CD14-positive monocyte (primary cell): ENCODE results near the gene MIA2. TPM values are rescaled to one million over a fixed set of nuclear protein-coding genes. Genes with fewer than 3 reads are reported as not detected.
"Not testable (repeated sequence)": the region's sequence is repeated elsewhere in the genome, so short reads cannot be mapped to it uniquely, and the experiment has no call there.

Source experiments
- DNase-seq, 3 donors: peaks; one replicate each; pipeline ENCODE4 v3.0.0-alpha.2; 2011 to 2022
- H2AFZ ChIP-seq: 2 replicates; pipeline ENCODE4 v1.6.0; 2012; ENCODE audit warnings: mild to moderate bottlenecking, low read depth, low read length, inconsistent platforms; ENCODE audit not compliant: insufficient read depth, poor library complexity, severe bottlenecking
- H3K27ac ChIP-seq, 2 donors: 1 replicate in 1 of 2; 2 replicates in 1 of 2; pipeline ENCODE4 v1.5.1; 2012 to 2013; ENCODE audit warnings: low read length in 2 of 2, control low read depth in 1 of 2, inconsistent platforms in 1 of 2, low read depth in 1 of 2, mild to moderate bottlenecking in 1 of 2
- H3K27me3 ChIP-seq, 2 donors: one replicate each; pipeline versions ENCODE4 v1.6.0 to v1.6.1; 2011 to 2013; ENCODE audit warnings: low read length in 2 of 2; ENCODE audit not compliant: control insufficient read depth in 2 of 2, insufficient read depth in 2 of 2
- H3K36me3 ChIP-seq, 2 donors: replicated peaks in 1 of 2; 1 replicate in 1 of 2; 2 replicates in 1 of 2; pipeline versions ENCODE4 v1.5.1 to v1.6.1; 2012 to 2013; ENCODE audit warnings: low read length in 2 of 2, control low read depth in 1 of 2, inconsistent platforms in 1 of 2, mild to moderate bottlenecking in 1 of 2; ENCODE audit not compliant: insufficient read depth in 2 of 2, control insufficient read depth in 1 of 2
- H3K4me1 ChIP-seq, 2 donors: 1 replicate in 1 of 2; 2 replicates in 1 of 2; pipeline versions ENCODE4 v1.5.1 to v1.6.1; 2012 to 2013; ENCODE audit warnings: low read length in 2 of 2, control low read depth in 1 of 2, inconsistent platforms in 1 of 2, mild to moderate bottlenecking in 1 of 2, moderate library complexity in 1 of 2; ENCODE audit not compliant: insufficient read depth in 2 of 2, control insufficient read depth in 1 of 2
- H3K4me2 ChIP-seq: replicated peaks from 2 replicates; pipeline ENCODE3; 2012; ENCODE audit warnings: low read length, moderate library complexity, mild to moderate bottlenecking; ENCODE audit not compliant: poor library complexity, severe bottlenecking; ENCODE audit errors: extremely low read depth
- H3K4me3 ChIP-seq, 3 experiments: fragments of 200-600 bp in 1 of 3; sonication (generic) in 1 of 3; replicated peaks in 1 of 3; 1 replicate in 2 of 3; 2 replicates in 1 of 3; pipeline ENCODE4 v1.5.1; 2011 to 2013; ENCODE audit warnings: low read length in 3 of 3, mild to moderate bottlenecking in 3 of 3, control low read depth in 2 of 3, low read depth in 2 of 3, inconsistent platforms in 1 of 3, moderate library complexity in 1 of 3
- H3K79me2 ChIP-seq: 2 replicates; pipeline ENCODE4 v1.6.0; 2012; ENCODE audit warnings: mild to moderate bottlenecking, control low read depth, inconsistent platforms, low read length, moderate library complexity; ENCODE audit not compliant: insufficient read depth
- H3K9ac ChIP-seq: 2 replicates; pipeline ENCODE4 v1.6.0; 2017; ENCODE audit warnings: low read length, mild to moderate bottlenecking; ENCODE audit not compliant: insufficient read depth, poor library complexity, severe bottlenecking
- H3K9me3 ChIP-seq, 2 donors: replicated peaks in 1 of 2; 1 replicate in 1 of 2; 2 replicates in 1 of 2; pipeline versions ENCODE4 v1.5.1 to v1.6.1; 2012 to 2013; ENCODE audit warnings: low read length in 2 of 2, control low read depth in 1 of 2; ENCODE audit not compliant: control insufficient read depth in 1 of 2, insufficient read depth in 1 of 2
- H4K20me1 ChIP-seq: 2 replicates; pipeline ENCODE4 v1.6.0; 2012; ENCODE audit warnings: mild to moderate bottlenecking, low read length, control low read depth, moderate library complexity; ENCODE audit not compliant: insufficient read depth
- H3K27ac Mint-ChIP-seq, 7 donors: one replicate each; pipeline ENCODE4 v1.8.0; 2020; ENCODE audit warnings: mild to moderate bottlenecking in 7 of 7, mixed read lengths in 7 of 7, moderate library complexity in 6 of 7, inconsistent platforms in 2 of 7
- H3K27me3 Mint-ChIP-seq, 3 donors: one replicate each; pipeline ENCODE4 v1.8.0; 2021 to 2022; ENCODE audit warnings: low read depth in 3 of 3, mild to moderate bottlenecking in 3 of 3, mixed read lengths in 3 of 3, moderate library complexity in 3 of 3, inconsistent platforms in 1 of 3
- H3K36me3 Mint-ChIP-seq, 2 donors: one replicate each; pipeline ENCODE4 v1.8.0; 2020; ENCODE audit warnings: mixed read lengths in 2 of 2, inconsistent platforms in 1 of 2, mild to moderate bottlenecking in 1 of 2
- H3K4me1 Mint-ChIP-seq: one replicate; pipeline ENCODE4 v1.8.0; 2020; ENCODE audit warnings: mild to moderate bottlenecking, mixed read lengths
- H3K4me3 Mint-ChIP-seq, 2 donors: one replicate each; pipeline ENCODE4 v1.8.0; 2020; ENCODE audit warnings: mild to moderate bottlenecking in 2 of 2, mixed read lengths in 2 of 2, moderate library complexity in 1 of 2
- H3K9me3 Mint-ChIP-seq, 7 donors: one replicate each; pipeline ENCODE4 v1.8.0; 2020 to 2022; ENCODE audit warnings: mixed read lengths in 7 of 7, mild to moderate bottlenecking in 6 of 7, moderate library complexity in 6 of 7, inconsistent platforms in 2 of 7
- WGBS: methylation state at CpG from one replicate; pipeline ENCODE4 v1.1.5; 2013; ENCODE audit warnings: missing lambda C conversion rate; ENCODE audit not compliant: insufficient coverage; 5-methylcytosine and 5-hydroxymethylcytosine counted together
- intact Hi-C, 2 donors: fragments of 100-400 bp; cut with micrococcal nuclease; formaldehyde crosslinking; loops; one replicate each; pipeline versions ENCODE4 v1.15.0 to v1.15.1; 2023
- polyA plus RNA-seq, 3 donors: library from polyadenylated mRNA; depleted of rRNA in 1 of 3; unstranded in 2 of 3; stranded (reverse) in 1 of 3; fragments of 300-500 nt in 2 of 3; fragments of >200 nt in 1 of 3; fragmentation: Illumina TruSeq in 2 of 3; gene quantifications; 1 replicate in 2 of 3; 2 replicates in 1 of 3; pipeline ENCODE4 v1.2.3, GENCODE V29; 2012 to 2021
- TF ChIP-seq, protein P1 (sequence below): fragments of 200-600 bp; IDR thresholded peaks from one replicate; pipeline ENCODE4 v1.8.0; 2022; ENCODE audit warnings: antibody characterized with exemption, mild to moderate bottlenecking

MIA2 gene
- polyA plus RNA-seq, 3 donors: 19.1 to 24.6 (median 20.0) TPM

GRCh38 chr14:39247256-39247655, 13.5 kb downstream of the MIA2 start:
- intact Hi-C loops: no loop called here
- Histone ChIP-seq H3K27ac (no peak overlapping the region), H4K20me1 (no peaks in the 10 kb centered on the region), H3K27me3 (no peaks in the 10 kb centered on the region), H3K9ac (no peak overlapping the region), H2AFZ (peak overlapping the region; percentile 21), H3K4me3 (no peak overlapping the region), H3K36me3 (no peaks in the 10 kb centered on the region), H3K4me1 (no peaks in the 10 kb centered on the region), H3K9me3 (no peaks in the 10 kb centered on the region), H3K4me2 (no peak overlapping the region), H3K79me2 (no peaks in the 10 kb centered on the region)
- peaks cover 0 to 5% (median 2%) of the 10 kb centered on the region in 3 donors for H3K27me3 Mint-ChIP-seq
- 100% methylated on average over 1 of the region's 1 CpG for WGBS
- DNase-seq: no peak
- no peak overlapping the region for H3K27ac Mint-ChIP-seq
- H3K9me3 Mint-ChIP-seq: peaks cover 0 to 2% (median 0%) of the 10 kb centered on the region in 7 donors
- no peaks in the 10 kb centered on the region for H3K4me1 Mint-ChIP-seq
- H3K36me3 Mint-ChIP-seq: no peaks in the 10 kb centered on the region
- no peak overlapping the region for H3K4me3 Mint-ChIP-seq
- TF ChIP-seq, protein P1, sequence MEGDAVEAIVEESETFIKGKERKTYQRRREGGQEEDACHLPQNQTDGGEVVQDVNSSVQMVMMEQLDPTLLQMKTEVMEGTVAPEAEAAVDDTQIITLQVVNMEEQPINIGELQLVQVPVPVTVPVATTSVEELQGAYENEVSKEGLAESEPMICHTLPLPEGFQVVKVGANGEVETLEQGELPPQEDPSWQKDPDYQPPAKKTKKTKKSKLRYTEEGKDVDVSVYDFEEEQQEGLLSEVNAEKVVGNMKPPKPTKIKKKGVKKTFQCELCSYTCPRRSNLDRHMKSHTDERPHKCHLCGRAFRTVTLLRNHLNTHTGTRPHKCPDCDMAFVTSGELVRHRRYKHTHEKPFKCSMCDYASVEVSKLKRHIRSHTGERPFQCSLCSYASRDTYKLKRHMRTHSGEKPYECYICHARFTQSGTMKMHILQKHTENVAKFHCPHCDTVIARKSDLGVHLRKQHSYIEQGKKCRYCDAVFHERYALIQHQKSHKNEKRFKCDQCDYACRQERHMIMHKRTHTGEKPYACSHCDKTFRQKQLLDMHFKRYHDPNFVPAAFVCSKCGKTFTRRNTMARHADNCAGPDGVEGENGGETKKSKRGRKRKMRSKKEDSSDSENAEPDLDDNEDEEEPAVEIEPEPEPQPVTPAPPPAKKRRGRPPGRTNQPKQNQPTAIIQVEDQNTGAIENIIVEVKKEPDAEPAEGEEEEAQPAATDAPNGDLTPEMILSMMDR: no peak

DNA sequence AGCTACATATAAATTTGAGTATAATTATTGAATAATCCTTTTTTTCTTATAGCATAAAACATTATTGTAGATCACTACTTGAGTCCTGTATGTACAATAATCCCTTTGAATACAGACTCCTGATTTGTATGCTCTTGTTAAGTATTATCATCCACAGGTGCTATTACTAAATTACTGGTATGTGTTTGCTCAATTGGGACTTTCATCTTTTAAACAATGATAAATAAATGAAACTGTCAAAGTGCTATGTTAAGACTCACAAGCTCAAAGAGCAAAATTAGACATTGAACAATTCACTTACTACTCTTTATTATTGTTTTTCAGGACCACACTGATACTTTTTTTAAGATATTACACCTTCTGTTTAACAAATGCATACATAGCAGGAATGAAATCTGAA, 17.8 kb downstream of the MIA2 start:
- H3K27ac Mint-ChIP-seq: no peak overlapping the region
- Histone ChIP-seq H3K36me3 (no peaks in the 10 kb centered on the region), H3K79me2 (no peaks in the 10 kb centered on the region), H4K20me1 (no peaks in the 10 kb centered on the region), H2AFZ (no peak overlapping the region), H3K4me2 (no peak overlapping the region), H3K4me3 (no peak overlapping the region), H3K4me1 (no peaks in the 10 kb centered on the region), H3K9me3 (no peaks in the 10 kb centered on the region), H3K9ac (no peak overlapping the region), H3K27me3 (no peaks in the 10 kb centered on the region), H3K27ac (no peak overlapping the region)
- no peak overlapping the region for H3K4me3 Mint-ChIP-seq
- intact Hi-C loops: no loop called here
- TF ChIP-seq, protein P1: no peak
- H3K27me3 Mint-ChIP-seq: peaks cover 0 to 5% (median 2%) of the 10 kb centered on the region in 3 donors
- no peak for DNase-seq
- no peaks in the 10 kb centered on the region for H3K4me1 Mint-ChIP-seq
- no peaks in the 10 kb centered on the region for H3K36me3 Mint-ChIP-seq
- no peaks in the 10 kb centered on the region for H3K9me3 Mint-ChIP-seq

DNA sequence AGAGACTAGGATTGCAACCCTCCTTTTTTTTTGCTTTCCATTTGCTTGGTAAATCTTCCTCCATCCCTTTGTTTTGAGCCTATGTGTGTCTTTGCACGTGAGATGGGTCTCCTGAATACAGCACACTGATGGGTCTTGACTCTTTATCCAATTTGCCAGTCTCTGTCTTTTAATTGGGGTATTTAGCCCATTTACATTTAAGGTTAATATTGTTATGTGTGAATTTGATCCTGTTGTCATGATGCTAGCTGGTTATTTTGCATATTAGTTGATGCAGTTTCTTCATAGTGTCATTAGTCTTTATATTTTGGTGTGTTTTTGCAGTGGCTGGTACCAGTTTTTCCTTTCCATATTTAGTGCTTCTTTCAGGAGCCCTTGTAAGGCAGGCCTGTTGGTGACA, 23.7 kb downstream of the MIA2 start:
- H3K9ac ChIP-seq, H3K79me2 ChIP-seq, H3K27me3 Mint-ChIP-seq, H2AFZ ChIP-seq, H3K27me3 ChIP-seq, H3K4me1 ChIP-seq, DNase-seq, H3K4me3 Mint-ChIP-seq, H4K20me1 ChIP-seq, H3K4me3 ChIP-seq, H3K4me2 ChIP-seq, H3K27ac Mint-ChIP-seq, H3K9me3 ChIP-seq, H3K36me3 ChIP-seq, H3K36me3 Mint-ChIP-seq, H3K27ac ChIP-seq, intact Hi-C loops, H3K4me1 Mint-ChIP-seq: not testable (repeated sequence)
- WGBS: no CpG with 5 or more reads among the region's 1 CpG
- peaks cover 2 to 21% (median 15%) of the 10 kb centered on the region in 7 donors for H3K9me3 Mint-ChIP-seq
